ENCODE data around the gene SZT2.

GRCh38 chr1:43389326-43390313 is at the start of gene SZT2, which contains the start of gene MED8:
- TF ChIP-seq, protein P1, sequence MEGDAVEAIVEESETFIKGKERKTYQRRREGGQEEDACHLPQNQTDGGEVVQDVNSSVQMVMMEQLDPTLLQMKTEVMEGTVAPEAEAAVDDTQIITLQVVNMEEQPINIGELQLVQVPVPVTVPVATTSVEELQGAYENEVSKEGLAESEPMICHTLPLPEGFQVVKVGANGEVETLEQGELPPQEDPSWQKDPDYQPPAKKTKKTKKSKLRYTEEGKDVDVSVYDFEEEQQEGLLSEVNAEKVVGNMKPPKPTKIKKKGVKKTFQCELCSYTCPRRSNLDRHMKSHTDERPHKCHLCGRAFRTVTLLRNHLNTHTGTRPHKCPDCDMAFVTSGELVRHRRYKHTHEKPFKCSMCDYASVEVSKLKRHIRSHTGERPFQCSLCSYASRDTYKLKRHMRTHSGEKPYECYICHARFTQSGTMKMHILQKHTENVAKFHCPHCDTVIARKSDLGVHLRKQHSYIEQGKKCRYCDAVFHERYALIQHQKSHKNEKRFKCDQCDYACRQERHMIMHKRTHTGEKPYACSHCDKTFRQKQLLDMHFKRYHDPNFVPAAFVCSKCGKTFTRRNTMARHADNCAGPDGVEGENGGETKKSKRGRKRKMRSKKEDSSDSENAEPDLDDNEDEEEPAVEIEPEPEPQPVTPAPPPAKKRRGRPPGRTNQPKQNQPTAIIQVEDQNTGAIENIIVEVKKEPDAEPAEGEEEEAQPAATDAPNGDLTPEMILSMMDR (conservative IDR thresholded peaks at IDR 0.05; ENCODE audit: low read depth, low read length), result no peak
- no peak for TF ChIP-seq EZH2 (IDR thresholded peaks at IDR 0.05; ENCODE audit: borderline replicate concordance, low read depth, low read length, poor library complexity, severe bottlenecking)
